Endothelial cell of umbilical vein (primary cell): Measurements from ENCODE around the gene KRTAP5-1. TPM values are rescaled to one million over a fixed set of nuclear protein-coding genes. Genes with fewer than 3 reads are reported as not detected.

ENCODE experiments used
- BruUV-seq: library from RNA; stranded (reverse); fragments of 400-500 nt; replicated peaks from 2 replicates; lab custom pipeline; 2021; lab: Mats Ljungman, UMichigan
- CTCF ChIA-PET: fragments of 300-600, 350-600 bp; sonication (Branson Sonifier 250); formaldehyde crosslinking; loops from one replicate; lab custom pipeline; 2021; ENCODE audit warnings: antibody characterized with exemption, inconsistent platforms; lab: Charles Lee
- POLR2A ChIA-PET: fragments of 300-600, 350-600 bp; sonication (Branson Sonifier 250); formaldehyde crosslinking; loops from one replicate; lab custom pipeline; 2021; ENCODE audit warnings: antibody characterized with exemption, inconsistent platforms; lab: Charles Lee
- DNase-seq: peaks from one replicate; pipeline ENCODE4 v3.0.0-alpha.2; 2011; ENCODE audit warnings: low read depth, low spot score
- FAIRE-seq: peaks from 2 replicates; lab custom pipeline; 2011; peaks lifted over from hg19 to GRCh38; lab: Jason Lieb, UNC
- H2AFZ ChIP-seq: 2 replicates; pipeline ENCODE4 v1.6.0; 2012; ENCODE audit warnings: low read depth, low read length, control low read depth, inconsistent platforms
- H3K27ac ChIP-seq: 2 replicates; pipeline ENCODE4 v1.5.1; 2011; ENCODE audit warnings: low read depth, mild to moderate bottlenecking, control low read depth, low read length, moderate library complexity; ENCODE audit not compliant: insufficient read depth
- H3K27me3 ChIP-seq, 2 experiments: 2 replicates each; pipeline versions ENCODE4 v1.6.0 to v1.6.1; 2011; ENCODE audit warnings: low read length in 2 of 2, mixed read lengths in 1 of 2; ENCODE audit not compliant: control insufficient read depth in 2 of 2, insufficient read depth in 2 of 2
- H3K36me3 ChIP-seq, 2 experiments: 2 replicates in 1 of 2; 3 replicates in 1 of 2; pipeline ENCODE4 v1.5.1; 2011; ENCODE audit warnings: low read length in 2 of 2, mild to moderate bottlenecking in 1 of 2, moderate library complexity in 1 of 2; ENCODE audit not compliant: control insufficient read depth in 2 of 2, insufficient read depth in 2 of 2; ENCODE audit errors: extremely low read depth in 1 of 2
- H3K4me1 ChIP-seq: 3 replicates; pipeline ENCODE4 v1.5.1; 2011; ENCODE audit warnings: mild to moderate bottlenecking, low read length; ENCODE audit not compliant: control insufficient read depth, insufficient read depth; ENCODE audit errors: extremely low read depth
- H3K4me2 ChIP-seq: 2 replicates; pipeline ENCODE4 v1.6.1; 2011; ENCODE audit warnings: low read length, control low read depth, mixed read lengths; ENCODE audit not compliant: insufficient read depth
- H3K4me3 ChIP-seq, 3 experiments: fragments of 200-600 bp in 1 of 3; sonication (generic), shearing (Covaris generic) in 1 of 3; replicated peaks in 1 of 3; 2 replicates each; pipeline ENCODE4 v1.5.1; 2011 to 2016; ENCODE audit warnings: control low read depth in 3 of 3, low read length in 3 of 3, mild to moderate bottlenecking in 2 of 3, inconsistent platforms in 1 of 3, low read depth in 1 of 3, moderate library complexity in 1 of 3; ENCODE audit not compliant: insufficient read depth in 1 of 3
- H3K79me2 ChIP-seq: 2 replicates; pipeline ENCODE4 v1.6.0; 2012; ENCODE audit warnings: low read length, inconsistent platforms; ENCODE audit not compliant: control insufficient read depth, insufficient read depth
- H3K9ac ChIP-seq: replicated peaks from 2 replicates; pipeline ENCODE3; 2011; ENCODE audit warnings: low read length, control low read depth; ENCODE audit not compliant: insufficient read depth; ENCODE audit errors: extremely low read depth
- H3K9me1 ChIP-seq: replicated peaks from 3 replicates; pipeline ENCODE4 v1.6.0; 2011; ENCODE audit warnings: mild to moderate bottlenecking, low read length; ENCODE audit not compliant: control insufficient read depth, insufficient read depth; ENCODE audit errors: extremely low read depth
- H3K9me3 ChIP-seq: replicated peaks from 2 replicates; pipeline ENCODE4 v1.5.1; 2012; ENCODE audit warnings: low read length, inconsistent platforms; ENCODE audit not compliant: control insufficient read depth, insufficient read depth
- H4K20me1 ChIP-seq: replicated peaks from 2 replicates; pipeline ENCODE3; 2011; ENCODE audit warnings: mild to moderate bottlenecking, low read length; ENCODE audit not compliant: control insufficient read depth, insufficient read depth; ENCODE audit errors: extremely low read depth
- FOS ChIP-seq: IDR thresholded peaks from 2 replicates; pipeline ENCODE4 v1.6.1; 2011; ENCODE audit warnings: mild to moderate bottlenecking, low read length, moderate library complexity, borderline replicate concordance; ENCODE audit not compliant: insufficient read depth
- GATA2 ChIP-seq: IDR thresholded peaks from 2 replicates; pipeline ENCODE4 v1.7.0; 2011; ENCODE audit warnings: low read depth, mild to moderate bottlenecking, moderate library complexity, mixed read lengths, low read length; ENCODE audit not compliant: insufficient read length, insufficient read depth
- MYC ChIP-seq: IDR thresholded peaks from one replicate; pipeline ENCODE4 v1.6.1; 2011; ENCODE audit warnings: mild to moderate bottlenecking, low read depth, low read length
- POLR2A ChIP-seq: IDR thresholded peaks from 2 replicates; pipeline ENCODE4 v1.6.1; 2012; ENCODE audit warnings: low read depth, mild to moderate bottlenecking, control low read depth, low read length
- POLR2AphosphoS5 ChIP-seq: IDR thresholded peaks from 2 replicates; pipeline ENCODE4 v1.6.1; 2012; ENCODE audit warnings: low read depth, mild to moderate bottlenecking, control low read depth, low read length, moderate library complexity; ENCODE audit not compliant: insufficient read depth
- dilution Hi-C: fragments of 300-500 bp; cut with MboI; formaldehyde crosslinking; loops from one replicate; pipeline ENCODE4 v1.15.0; 2019; ENCODE audit warnings: low sequenced_read_pairs; ENCODE audit not compliant: extremely low pct_ligation_motif_present
- intact Hi-C: fragments of 100-400 bp; cut with micrococcal nuclease; formaldehyde crosslinking; loops from one replicate; pipeline ENCODE4 v1.10.0; 2022
- polyA plus RNA-seq, 4 experiments: library from polyadenylated mRNA; depleted of rRNA in 3 of 4; stranded (reverse) in 3 of 4; unstranded in 1 of 4; fragments of >200 nt; gene quantifications; 2 replicates each; pipeline versions ENCODE4 v1.2.1 to v1.2.3, GENCODE V29; 2011 to 2012; ENCODE audit warnings: missing spikeins in 1 of 4
- total RNA-seq: library from RNA; stranded (reverse); gene quantifications from 2 replicates; pipeline ENCODE4 v1.2.3, GENCODE V29; 2021
- TF ChIP-seq, protein P1 (sequence below): IDR thresholded peaks from 2 replicates; pipeline ENCODE4 v1.6.1; 2011; ENCODE audit not compliant: insufficient read depth, insufficient read length
- TF ChIP-seq, protein P2 (sequence below), 2 donors: IDR thresholded peaks; 1 replicate in 1 of 2; 2 replicates in 1 of 2; pipeline ENCODE4 v1.5.1; 2011; ENCODE audit warnings: low read length in 2 of 2, mild to moderate bottlenecking in 2 of 2, moderate library complexity in 2 of 2, control low read depth in 1 of 2, inconsistent platforms in 1 of 2, low read depth in 1 of 2; ENCODE audit not compliant: insufficient read depth in 1 of 2; ENCODE audit errors: extremely low read depth in 1 of 2

KRTAP5-1 gene
- total and polyA plus RNA-seq, 2 donors (not counting 3 experiments of a cell fraction or from before 2014, with no cell fraction given): not detected

GRCh38 chr11:1557904-1558774 lies 26.9 kb downstream of the KRTAP5-1 start:
- Histone ChIP-seq H3K4me2 (no peak overlapping the region), H2AFZ (no peak overlapping the region), H3K36me3 (peaks cover 0 to 3% of the 10 kb centered on the region in 2 experiments), H3K9me1 (no peaks in the 10 kb centered on the region), H3K4me1 (no peaks in the 10 kb centered on the region), H3K27ac (no peak overlapping the region), H3K79me2 (no peaks in the 10 kb centered on the region), H3K27me3 (no peaks in the 10 kb centered on the region), H3K9ac (no peak overlapping the region), H3K4me3 (no peak overlapping the region), H3K9me3 (no peaks in the 10 kb centered on the region), H4K20me1 (no peaks in the 10 kb centered on the region)
- TF ChIP-seq, protein P1, sequence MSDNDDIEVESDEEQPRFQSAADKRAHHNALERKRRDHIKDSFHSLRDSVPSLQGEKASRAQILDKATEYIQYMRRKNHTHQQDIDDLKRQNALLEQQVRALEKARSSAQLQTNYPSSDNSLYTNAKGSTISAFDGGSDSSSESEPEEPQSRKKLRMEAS: no peak
- TF ChIP-seq MYC: no peak
- TF ChIP-seq POLR2AphosphoS5: no peak
- no peak for TF ChIP-seq GATA2
- TF ChIP-seq FOS: no peak
- TF ChIP-seq, protein P2, sequence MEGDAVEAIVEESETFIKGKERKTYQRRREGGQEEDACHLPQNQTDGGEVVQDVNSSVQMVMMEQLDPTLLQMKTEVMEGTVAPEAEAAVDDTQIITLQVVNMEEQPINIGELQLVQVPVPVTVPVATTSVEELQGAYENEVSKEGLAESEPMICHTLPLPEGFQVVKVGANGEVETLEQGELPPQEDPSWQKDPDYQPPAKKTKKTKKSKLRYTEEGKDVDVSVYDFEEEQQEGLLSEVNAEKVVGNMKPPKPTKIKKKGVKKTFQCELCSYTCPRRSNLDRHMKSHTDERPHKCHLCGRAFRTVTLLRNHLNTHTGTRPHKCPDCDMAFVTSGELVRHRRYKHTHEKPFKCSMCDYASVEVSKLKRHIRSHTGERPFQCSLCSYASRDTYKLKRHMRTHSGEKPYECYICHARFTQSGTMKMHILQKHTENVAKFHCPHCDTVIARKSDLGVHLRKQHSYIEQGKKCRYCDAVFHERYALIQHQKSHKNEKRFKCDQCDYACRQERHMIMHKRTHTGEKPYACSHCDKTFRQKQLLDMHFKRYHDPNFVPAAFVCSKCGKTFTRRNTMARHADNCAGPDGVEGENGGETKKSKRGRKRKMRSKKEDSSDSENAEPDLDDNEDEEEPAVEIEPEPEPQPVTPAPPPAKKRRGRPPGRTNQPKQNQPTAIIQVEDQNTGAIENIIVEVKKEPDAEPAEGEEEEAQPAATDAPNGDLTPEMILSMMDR (IDR thresholded peaks at IDR 0.05; ENCODE audit: extremely low read depth in 1 of 2, insufficient read depth in 1 of 2, low read depth in 1 of 2, low read length in 2 of 2): no peak
- no peak for TF ChIP-seq POLR2A
- FAIRE-seq (no peak), DNase-seq (no peak)
- no TSS peak for BruUV-seq
- intact Hi-C loops: no loop called here
- ChIA-PET POLR2A (no interaction called here), CTCF (interaction anchor here (0.6 to 3.9 kb wide), 8 partner anchors 9 to 324 kb away, joined by 3 to 32 read pairs (median 8); no protein-coding TSS in a partner anchor)
- dilution Hi-C loops: no loop called here
